HUES64 (cell line): ENCODE measurements around the gene WNT9A.
A peak's percentile ranks its signal among the peaks of the same experiment; 100 is the strongest.

Experiments
- H3K27ac ChIP-seq: 2 replicates; pipeline ENCODE4 v1.7.0; 2013; ENCODE audit warnings: low read depth, low read length, inconsistent platforms
- H3K27me3 ChIP-seq: 2 replicates; pipeline ENCODE4 v1.6.1; 2013; ENCODE audit warnings: mild to moderate bottlenecking, low read length; ENCODE audit not compliant: insufficient read depth
- H3K36me3 ChIP-seq: 2 replicates; pipeline ENCODE4 v1.6.1; 2013; ENCODE audit warnings: mild to moderate bottlenecking, low read length; ENCODE audit not compliant: insufficient read depth
- H3K4me1 ChIP-seq: 2 replicates; pipeline ENCODE4 v1.6.1; 2013; ENCODE audit warnings: mild to moderate bottlenecking, low read length, moderate library complexity; ENCODE audit not compliant: insufficient read depth
- H3K4me3 ChIP-seq: 2 replicates; pipeline ENCODE4 v1.5.1; 2013; ENCODE audit warnings: mild to moderate bottlenecking, low read length, moderate library complexity
- H3K9ac ChIP-seq: 2 replicates; pipeline ENCODE4 v1.6.1; 2013; ENCODE audit warnings: mild to moderate bottlenecking, low read depth, low read length
- H3K9me3 ChIP-seq: 2 replicates; pipeline ENCODE4 v1.6.1; 2013; ENCODE audit warnings: low read depth, low read length; ENCODE audit not compliant: insufficient read depth
- WGBS: fragments of 150-250, 120-280 bp; methylation state at CpG from one replicate; pipeline ENCODE4 v1.1.7; 2013; ENCODE audit warnings: missing lambda C conversion rate; 5-methylcytosine and 5-hydroxymethylcytosine counted together

The WNT9A gene

DNA sequence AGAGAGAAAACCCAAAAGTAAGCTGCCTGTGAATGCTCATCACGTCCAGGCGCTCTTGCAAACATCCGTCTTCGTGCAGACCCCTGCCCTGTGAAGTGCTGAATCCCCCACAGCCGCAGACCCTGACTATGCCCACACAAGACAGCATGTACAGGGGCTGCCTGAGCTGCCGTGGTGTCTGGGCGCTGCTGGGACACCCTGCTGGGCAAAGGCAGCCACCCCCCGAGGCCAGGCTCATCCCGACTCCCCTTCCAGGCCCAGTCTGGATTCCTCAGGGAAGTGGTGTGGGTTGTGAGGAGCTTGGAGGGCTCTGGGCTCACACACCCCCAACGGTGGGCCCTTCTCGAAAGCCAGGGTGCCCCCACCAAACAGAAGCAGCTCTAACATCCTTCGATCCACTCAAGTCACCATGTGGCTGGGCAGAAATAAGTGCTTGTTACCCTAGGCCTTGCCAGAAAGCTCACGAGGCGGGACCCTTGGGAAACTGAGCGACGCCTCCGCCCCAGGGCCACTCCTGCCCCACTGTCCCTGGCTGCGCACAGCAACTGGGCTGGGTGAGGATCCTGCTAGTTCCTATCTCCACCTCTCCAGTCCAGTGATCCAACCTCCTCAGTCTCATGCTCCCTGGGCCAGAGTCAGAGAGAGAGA is 4.8 kb upstream of the WNT9A start:
- WGBS, result 87% methylated on average over 18 of the region's 18 CpGs
- Histone ChIP-seq H3K27ac (no peak overlapping the region), H3K36me3 (no peaks in the 10 kb centered on the region), H3K4me1 (no peaks in the 10 kb centered on the region; the same call in 1 of the 2 replicates), H3K9me3 (peaks cover 4% of the 10 kb centered on the region; the same call in 1 of the 2 replicates), H3K9ac (no peak overlapping the region), H3K4me3 (no peak overlapping the region), H3K27me3 (peaks cover 26% of the 10 kb centered on the region)

DNA sequence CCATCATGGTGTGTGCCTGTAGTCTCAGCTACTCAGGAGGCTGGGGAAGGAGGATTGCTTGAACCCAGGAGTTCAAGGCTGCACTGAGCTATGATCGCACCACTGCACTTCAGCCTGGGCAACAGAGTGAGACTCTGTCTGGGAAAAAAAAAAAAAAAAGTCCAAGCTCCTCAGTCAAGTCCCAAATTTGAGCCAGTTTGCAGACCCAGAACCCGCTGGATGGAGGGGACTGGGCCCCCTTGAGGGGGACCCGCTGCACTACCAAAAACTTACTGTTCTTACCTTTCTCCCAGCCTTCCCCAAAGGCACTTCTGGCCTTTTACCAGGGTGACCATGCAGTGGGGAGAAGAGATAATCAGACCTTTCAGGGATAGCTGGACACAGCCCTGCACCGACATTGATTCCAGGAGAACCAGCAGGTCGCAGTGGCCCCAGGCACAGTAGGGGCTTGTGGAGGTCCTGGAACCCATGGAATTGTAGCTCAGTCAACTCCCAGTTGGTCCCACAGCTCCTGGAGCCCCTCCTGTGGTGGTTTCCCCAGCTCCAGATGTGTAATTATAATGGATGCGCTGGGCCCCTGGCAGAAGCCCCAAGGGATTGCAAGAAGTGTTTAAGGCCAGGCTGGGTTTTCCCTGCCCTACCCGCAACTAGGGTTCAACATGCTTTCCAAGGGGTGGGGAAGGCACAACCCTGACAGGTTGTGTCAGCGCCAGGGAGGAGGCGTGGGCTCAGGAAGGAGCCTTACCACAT is 4.1 kb upstream of the WNT9A start:
- Histone ChIP-seq H3K4me1 (no peaks in the 10 kb centered on the region; the same call in 1 of the 2 replicates), H3K4me3 (no peak overlapping the region), H3K9me3 (peaks cover 4% of the 10 kb centered on the region; the same call in 1 of the 2 replicates), H3K27ac (no peak overlapping the region), H3K36me3 (no peaks in the 10 kb centered on the region), H3K9ac (no peak overlapping the region), H3K27me3 (peaks cover 32% of the 10 kb centered on the region)
- WGBS, result 93% methylated on average over 9 of the region's 9 CpGs

DNA sequence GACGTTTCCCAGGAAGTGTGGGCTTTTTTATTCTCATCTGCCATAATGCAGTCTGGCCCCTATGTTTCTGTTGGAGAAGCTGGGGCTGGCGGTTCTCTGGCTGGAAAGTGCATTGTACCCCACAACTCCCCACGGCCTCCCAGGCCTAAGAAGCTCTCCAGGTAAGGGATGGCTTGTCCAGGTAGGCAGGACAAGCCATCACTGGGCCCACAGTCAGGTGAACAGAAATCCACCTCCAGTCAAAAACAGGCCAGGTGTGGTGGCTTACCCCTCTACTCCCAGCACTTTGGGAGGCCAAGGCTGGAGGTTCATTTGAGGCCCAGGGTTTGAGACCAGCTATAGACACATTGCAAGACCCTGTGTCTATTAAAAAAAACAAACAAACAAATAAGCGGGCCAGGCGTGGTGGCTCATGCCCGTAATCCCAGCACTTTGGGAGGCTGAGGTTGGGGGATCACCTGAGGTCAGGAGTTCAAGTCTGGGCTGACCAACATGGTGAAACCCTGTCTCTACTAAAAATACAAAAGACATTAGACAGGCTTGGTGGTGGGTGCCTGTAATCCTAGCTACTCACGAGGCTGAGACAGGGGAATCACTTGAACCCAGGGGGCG is 3.1 kb upstream of the WNT9A start:
- no peak overlapping the region for H3K4me3 ChIP-seq
- 89% methylated on average over 8 of the region's 8 CpGs for WGBS
- no peak overlapping the region for H3K9ac ChIP-seq
- H3K36me3 ChIP-seq, result no peaks in the 10 kb centered on the region
- H3K27ac ChIP-seq, result no peak overlapping the region
- H3K4me1 ChIP-seq, result peaks cover 3% of the 10 kb centered on the region; the same call in 1 of the 2 replicates
- H3K27me3 ChIP-seq, result peaks cover 33% of the 10 kb centered on the region
- H3K9me3 ChIP-seq, result peaks cover 4% of the 10 kb centered on the region; the same call in 1 of the 2 replicates

DNA sequence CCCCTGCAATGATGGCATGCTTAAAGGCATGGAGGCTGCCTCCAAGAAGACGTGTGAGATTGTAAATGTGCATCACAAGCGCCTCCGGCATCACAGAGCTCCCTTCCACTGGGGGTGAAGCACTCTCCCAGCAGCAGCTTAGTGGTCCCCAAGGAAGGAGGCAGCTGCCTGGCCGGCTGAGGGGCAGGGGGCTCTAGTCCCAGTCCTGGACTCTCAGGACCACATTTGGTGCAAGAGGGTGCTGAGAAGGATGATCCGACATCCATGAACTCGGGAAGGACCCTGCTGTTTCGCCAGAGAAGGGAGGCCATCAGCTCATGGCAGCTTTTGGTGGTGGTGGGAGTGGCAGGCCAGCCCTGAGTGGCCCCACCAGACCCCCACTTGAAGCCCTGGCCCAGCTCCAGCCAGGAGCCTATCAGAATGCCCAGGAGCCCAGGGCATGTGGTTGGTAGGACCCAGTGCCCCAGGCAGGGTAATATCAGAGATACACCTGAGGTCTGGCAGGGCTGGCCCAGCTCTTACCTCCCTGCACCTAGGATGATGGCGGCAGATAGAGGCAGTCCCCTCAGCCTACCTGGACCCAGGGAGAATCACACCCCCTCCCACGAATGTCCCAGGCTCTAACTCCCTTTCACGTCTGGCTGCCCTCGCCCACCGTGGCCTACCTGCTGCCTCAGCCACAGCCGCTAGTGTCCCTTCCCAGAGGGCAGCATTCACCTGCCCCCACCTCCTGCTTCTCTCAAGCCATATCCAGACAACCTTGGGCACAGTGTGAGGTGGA is 2.4 kb upstream of the WNT9A start:
- no peak overlapping the region for H3K4me3 ChIP-seq
- H3K9me3 ChIP-seq, result peaks cover 4% of the 10 kb centered on the region; the same call in 1 of the 2 replicates
- H3K27ac ChIP-seq, result no peak overlapping the region
- no peak overlapping the region for H3K9ac ChIP-seq
- peaks cover 33% of the 10 kb centered on the region for H3K27me3 ChIP-seq
- 85% methylated on average over 13 of the region's 13 CpGs for WGBS
- H3K4me1 ChIP-seq, result peaks cover 3% of the 10 kb centered on the region; the same call in 1 of the 2 replicates
- H3K36me3 ChIP-seq, result no peaks in the 10 kb centered on the region

DNA sequence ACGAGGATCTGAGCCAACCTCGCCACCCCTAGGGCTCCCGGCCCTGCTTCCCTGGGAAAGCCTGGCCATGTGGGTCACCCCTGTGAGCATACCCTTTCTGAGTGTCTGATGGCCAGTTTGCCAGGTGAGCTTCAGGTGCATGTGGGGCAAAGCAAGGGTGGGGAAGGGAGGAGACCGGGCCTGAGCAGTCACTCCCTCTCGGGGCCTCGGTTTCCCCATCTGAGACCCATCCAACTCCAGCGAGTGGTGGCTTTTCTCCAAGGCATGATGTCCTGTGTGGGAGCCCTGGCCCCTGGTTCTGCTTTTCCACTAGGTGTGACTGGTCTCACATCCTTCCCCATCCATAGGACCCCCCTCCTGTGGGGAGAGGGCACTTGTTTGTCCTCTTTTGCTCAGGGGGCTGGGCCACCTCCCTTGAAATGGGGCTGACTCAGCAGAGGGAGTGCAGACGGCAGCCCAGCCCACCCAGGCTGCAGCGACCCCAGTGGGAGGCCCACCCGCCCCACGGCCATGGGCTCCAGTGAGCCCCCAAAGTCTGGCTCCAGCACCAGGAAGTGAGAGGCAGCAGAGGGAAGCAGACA is 1.7 kb upstream of the WNT9A start:
- 0 out of 2 replicates have a peak, but pooled peaks cover under 1% of the 10 kb centered on the region for H3K9me3 ChIP-seq
- WGBS, result 87% methylated on average over 11 of the region's 11 CpGs
- H3K27ac ChIP-seq, result no peak overlapping the region
- H3K9ac ChIP-seq, result no peak overlapping the region
- peaks cover 33% of the 10 kb centered on the region for H3K27me3 ChIP-seq
- no peaks in the 10 kb centered on the region for H3K36me3 ChIP-seq
- peaks cover 3% of the 10 kb centered on the region; the same call in 1 of the 2 replicates for H3K4me1 ChIP-seq
- no peak overlapping the region for H3K4me3 ChIP-seq

DNA sequence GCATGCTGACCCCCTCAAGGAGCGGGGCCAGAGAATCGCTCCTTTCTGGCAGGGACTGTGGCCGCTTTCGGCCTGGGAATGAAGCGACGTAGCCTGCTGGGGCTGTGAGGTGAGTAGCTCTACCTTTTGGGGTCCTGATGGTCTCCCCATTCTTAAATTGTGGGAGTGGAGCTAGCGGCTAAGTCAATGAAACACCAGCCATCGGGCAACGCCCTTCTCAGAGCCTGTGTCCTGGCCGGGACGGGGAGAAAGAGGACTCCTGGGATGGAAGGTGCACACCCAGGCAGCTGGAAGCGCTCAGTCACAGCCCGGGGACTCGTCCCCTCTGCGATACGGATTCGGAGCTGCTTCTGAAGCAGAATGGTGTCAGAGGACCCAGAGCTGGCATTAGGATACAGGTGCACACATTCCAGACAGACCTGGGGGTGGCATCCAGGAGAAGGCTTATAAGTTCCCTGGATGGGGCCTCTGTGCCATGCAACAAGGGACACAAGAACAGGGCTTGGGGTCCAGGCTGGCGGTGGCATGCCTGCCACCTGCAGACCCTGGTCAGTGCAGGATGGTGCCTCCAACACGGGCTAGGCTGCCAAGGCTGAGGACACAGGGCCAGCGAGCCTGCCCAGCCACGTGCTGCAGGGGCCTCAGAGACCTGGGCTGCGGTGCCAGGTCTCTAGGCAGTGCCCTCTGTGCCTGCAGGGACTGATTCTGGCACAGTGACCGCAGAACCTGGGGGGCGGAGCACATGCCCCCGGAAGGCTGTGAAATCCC is 945 bp upstream of the WNT9A start:
- Histone ChIP-seq H3K4me3 (peak overlapping the region; percentile 82), H3K36me3 (no peaks in the 10 kb centered on the region), H3K27ac (no peak overlapping the region), H3K9me3 (no peaks in the 10 kb centered on the region), H3K4me1 (peaks cover 3% of the 10 kb centered on the region; the same call in 1 of the 2 replicates), H3K27me3 (peaks cover 33% of the 10 kb centered on the region), H3K9ac (peak overlapping the region; percentile 33)
- 32% methylated on average over 25 of the region's 25 CpGs for WGBS

DNA sequence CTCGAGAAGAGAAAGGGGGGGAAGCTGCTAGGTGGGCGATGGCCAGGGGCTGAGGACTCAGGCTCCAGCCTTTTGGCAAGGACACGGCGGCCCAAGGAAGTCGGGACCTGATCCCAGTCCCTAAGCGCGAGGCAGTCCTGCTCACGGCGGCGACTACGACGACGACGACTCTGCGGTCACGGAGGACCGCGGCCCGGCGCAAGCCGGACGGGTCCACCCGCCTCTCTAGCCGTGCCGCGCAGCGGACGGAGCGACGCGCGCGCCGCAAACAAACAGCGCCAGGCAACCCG is 401 bp downstream of the WNT9A start:
- Histone ChIP-seq H3K4me1 (peaks cover 3% of the 10 kb centered on the region; the same call in 1 of the 2 replicates), H3K9ac (peak overlapping the region; percentile 62), H3K9me3 (no peaks in the 10 kb centered on the region), H3K4me3 (peak overlapping the region; percentile 82), H3K27ac (no peak overlapping the region), H3K36me3 (no peaks in the 10 kb centered on the region), H3K27me3 (peaks cover 26% of the 10 kb centered on the region)
- under 1% methylated on average over 36 of the region's 36 CpGs for WGBS

DNA sequence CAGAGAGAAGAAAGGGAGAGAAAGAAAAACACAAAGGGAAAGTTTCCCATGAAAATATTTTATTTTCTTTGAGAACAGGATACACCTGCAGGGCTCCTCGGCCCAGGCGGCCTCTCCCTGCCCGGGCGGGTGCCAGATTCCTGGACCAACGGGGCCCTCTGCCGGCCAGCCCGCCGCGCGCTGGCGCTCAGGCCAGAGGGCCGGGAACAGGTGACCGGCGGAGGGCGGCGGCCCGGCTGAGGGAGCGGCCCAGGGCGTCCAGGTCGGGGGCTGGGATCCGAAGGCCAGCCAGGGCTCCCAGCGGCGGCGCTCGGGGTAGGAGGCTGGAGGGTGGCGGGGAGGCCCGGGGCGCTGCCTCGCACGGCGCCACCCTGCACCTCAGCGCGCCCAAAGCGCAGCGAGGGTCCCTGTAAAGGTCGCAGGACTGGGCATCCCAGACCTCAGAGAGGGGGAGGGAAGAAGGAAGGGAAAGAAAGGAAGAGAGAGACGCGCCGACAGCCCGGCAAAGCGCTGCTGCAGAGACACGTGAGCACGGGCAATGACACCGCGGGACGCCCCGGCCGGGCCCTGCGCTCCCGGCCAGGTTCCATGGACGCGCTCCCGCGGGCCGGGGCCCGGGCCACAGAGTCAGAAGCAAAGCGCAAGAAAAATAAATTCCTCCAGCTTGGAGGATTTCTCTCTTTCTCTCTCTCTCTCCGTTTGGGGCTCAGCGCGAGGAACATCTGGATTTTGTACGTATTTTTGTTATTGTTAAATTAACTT is 927 bp downstream of the WNT9A start:
- peaks cover 3% of the 10 kb centered on the region; the same call in 1 of the 2 replicates for H3K4me1 ChIP-seq
- peak overlapping the region; percentile 82 for H3K4me3 ChIP-seq
- no peaks in the 10 kb centered on the region for H3K9me3 ChIP-seq
- H3K27ac ChIP-seq, result no peak overlapping the region
- H3K9ac ChIP-seq, result peak overlapping the region; percentile 62
- H3K36me3 ChIP-seq, result no peaks in the 10 kb centered on the region
- WGBS, result 1% methylated on average over 60 of the region's 61 CpGs
- peaks cover 26% of the 10 kb centered on the region for H3K27me3 ChIP-seq

DNA sequence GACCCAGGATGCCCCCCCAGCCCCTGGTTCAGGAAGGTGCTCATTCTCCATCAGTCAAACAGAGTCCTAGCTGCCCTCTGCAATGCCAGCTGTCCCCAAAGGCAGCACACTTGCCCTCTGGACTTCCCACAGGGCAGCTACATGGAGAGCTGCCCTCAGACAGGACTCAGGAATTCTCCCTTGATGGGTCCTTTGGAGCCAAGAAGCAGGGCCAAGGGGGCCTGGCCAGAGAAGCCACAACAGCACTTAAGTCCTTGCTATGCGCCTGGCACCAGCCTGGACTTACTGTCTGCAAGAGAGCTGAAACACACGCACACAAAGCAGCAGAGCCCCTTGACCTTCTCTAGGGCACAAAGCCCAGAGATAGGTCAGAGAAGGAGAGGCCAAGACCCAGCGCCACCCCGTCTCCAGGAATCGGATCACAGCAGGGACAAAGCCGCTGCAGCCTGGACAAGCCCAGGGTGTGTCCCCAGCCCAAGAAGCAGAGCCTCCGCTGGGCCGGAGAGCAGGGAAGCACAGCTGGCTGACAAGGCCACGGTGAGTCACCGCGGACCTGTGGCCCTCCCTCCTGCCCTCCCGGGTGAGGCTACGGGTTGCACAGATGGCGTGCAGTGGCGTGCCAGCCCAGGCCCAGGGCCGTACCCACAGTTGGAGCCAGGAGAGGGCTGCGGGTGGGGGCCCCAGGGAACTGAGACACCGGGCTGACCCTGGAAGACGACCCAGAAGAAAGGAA is 1.7 kb downstream of the WNT9A start:
- no peaks in the 10 kb centered on the region for H3K9me3 ChIP-seq
- H3K4me3 ChIP-seq, result peak overlapping the region; percentile 82
- peaks cover 3% of the 10 kb centered on the region; the same call in 1 of the 2 replicates for H3K4me1 ChIP-seq
- 51% methylated on average over 19 of the region's 19 CpGs for WGBS
- no peaks in the 10 kb centered on the region for H3K36me3 ChIP-seq
- H3K27me3 ChIP-seq, result peaks cover 26% of the 10 kb centered on the region
- H3K9ac ChIP-seq, result no peak overlapping the region
- H3K27ac ChIP-seq, result no peak overlapping the region
